Effector CD8-positive, alpha-beta T cell (primary cell): ENCODE results near the gene IGSF8.

Experiments
- DNase-seq: peaks from one replicate; lab custom pipeline; 2025; lab: John Stamatoyannopoulos, UW

Gene IGSF8

GRCh38 chr1:160105155-160105554, 6.7 kb upstream of the IGSF8 start:
- no peak for DNase-seq

- DNase-seq, result no peak
These were observed 6.1 kb upstream of the IGSF8 start for GRCh38 chr1:160104486-160104885.

GRCh38 chr1:160103658-160104408, 5.4 kb upstream of the IGSF8 start:
- DNase-seq, result no peak

GRCh38 chr1:160101717-160102522, 3.5 kb upstream of the IGSF8 start:
- DNase-seq, result no peak

GRCh38 chr1:160101037-160101716, 2.8 kb upstream of the IGSF8 start:
- DNase-seq, result peak; percentile 67

GRCh38 chr1:160099716-160100375, 1.4 kb upstream of the IGSF8 start:
- DNase-seq, result no peak

GRCh38 chr1:160098852-160099561, 588 bp upstream of the IGSF8 start:
- DNase-seq, result peak; percentile 100

GRCh38 chr1:160097151-160097910, 1.1 kb downstream of the IGSF8 start:
- no peak for DNase-seq

GRCh38 chr1:160096274-160097116, 1.9 kb downstream of the IGSF8 start:
- no peak for DNase-seq

- DNase-seq, result no peak
These were observed 2.9 kb downstream of the IGSF8 start for GRCh38 chr1:160095382-160096105.

GRCh38 chr1:160094806-160095205, 3.6 kb downstream of the IGSF8 start:
- no peak for DNase-seq

GRCh38 chr1:160094291-160094625, 4.2 kb downstream of the IGSF8 start:
- DNase-seq, result no peak

GRCh38 chr1:160093624-160094290, 4.7 kb downstream of the IGSF8 start:
- DNase-seq, result no peak

- no peak for DNase-seq
These were observed 5.4 kb downstream of the IGSF8 start for GRCh38 chr1:160093069-160093395.

- no peak for DNase-seq
These were observed 5.9 kb downstream of the IGSF8 start for GRCh38 chr1:160092366-160093068.

- DNase-seq, result no peak
These were observed 6.7 kb downstream of the IGSF8 start for GRCh38 chr1:160091666-160092223.

GRCh38 chr1:160090760-160091159, 7.7 kb downstream of the IGSF8 start:
- no peak for DNase-seq

- DNase-seq, result no peak
These were observed 8.5 kb downstream of the IGSF8 start for GRCh38 chr1:160089883-160090282.
